MM.1S (cell line): ENCODE measurements around the gene SMAP1.
A peak's percentile ranks its signal among the peaks of the same experiment; 100 is the strongest.

Experiments used
- DNase-seq: peaks from one replicate; pipeline ENCODE4 v3.0.0-alpha.2; 2015
- H2AFZ ChIP-seq: fragments of 300-600 bp; sonication (generic); 2 replicates; pipeline ENCODE4 v1.6.0; 2016; ENCODE audit warnings: antibody characterized with exemption, low read length
- H3F3A ChIP-seq: fragments of 300-600 bp; sonication (generic); 2 replicates; pipeline ENCODE4 v1.6.1; 2016; ENCODE audit warnings: mild to moderate bottlenecking, antibody characterized with exemption, low read length, moderate library complexity, mixed read lengths; ENCODE audit not compliant: insufficient read depth
- H3K27ac ChIP-seq: fragments of 300-600 bp; sonication (generic); 2 replicates; pipeline ENCODE4 v1.5.1; 2016; ENCODE audit warnings: mild to moderate bottlenecking, low read length
- H3K27me3 ChIP-seq: fragments of 300-600 bp; sonication (generic); replicated peaks from 2 replicates; pipeline ENCODE4 v1.6.0; 2016; ENCODE audit warnings: low read length; ENCODE audit not compliant: insufficient read depth
- H3K36me3 ChIP-seq: fragments of 300-600 bp; sonication (generic); replicated peaks from 2 replicates; pipeline ENCODE4 v1.6.1; 2016; ENCODE audit warnings: mild to moderate bottlenecking, low read length, mixed read lengths; ENCODE audit not compliant: insufficient read depth
- H3K4me1 ChIP-seq: fragments of 300-600 bp; sonication (generic); 2 replicates; pipeline ENCODE4 v1.6.1; 2016; ENCODE audit warnings: low read length, mixed read lengths
- H3K4me2 ChIP-seq: fragments of 300-600 bp; sonication (generic); 2 replicates; pipeline ENCODE4 v1.6.0; 2016; ENCODE audit warnings: low read depth, low read length
- H3K4me3 ChIP-seq: fragments of 300-600 bp; sonication (generic); 2 replicates; pipeline ENCODE4 v1.5.1; 2016; ENCODE audit warnings: low read length, mixed read lengths
- H3K79me2 ChIP-seq: fragments of 300-600 bp; sonication (generic); 2 replicates; pipeline ENCODE4 v1.6.1; 2016; ENCODE audit warnings: mixed run types, low read length, mixed read lengths
- H3K9ac ChIP-seq: fragments of 300-600 bp; sonication (generic); 2 replicates; pipeline ENCODE4 v1.6.1; 2016; ENCODE audit warnings: low read length, mixed read lengths
- H3K9me2 ChIP-seq: fragments of 300-600 bp; sonication (generic); replicated peaks from 2 replicates; pipeline ENCODE4 v1.6.1; 2016; ENCODE audit warnings: mild to moderate bottlenecking, low read length, mixed read lengths; ENCODE audit not compliant: insufficient read depth
- H3K9me3 ChIP-seq: fragments of 300-600 bp; sonication (generic); replicated peaks from 2 replicates; pipeline ENCODE4 v1.6.1; 2016; ENCODE audit warnings: mild to moderate bottlenecking, low read length, mixed read lengths; ENCODE audit not compliant: insufficient read depth
- H4K20me1 ChIP-seq: fragments of 300-600 bp; sonication (generic); 2 replicates; pipeline ENCODE4 v1.6.1; 2016; ENCODE audit warnings: mild to moderate bottlenecking, low read length, moderate library complexity, mixed read lengths; ENCODE audit not compliant: insufficient read depth
- CTCF ChIP-seq: fragments of 300-600 bp; sonication (generic); IDR thresholded peaks from 2 replicates; pipeline ENCODE4 v1.5.1; 2016; ENCODE audit warnings: antibody characterized with exemption, low read length, mixed read lengths
- EZH2 ChIP-seq: fragments of 300-600 bp; sonication (generic); optimal IDR thresholded peaks from 2 replicates; pipeline ENCODE3; 2017; ENCODE audit warnings: low read depth, mild to moderate bottlenecking, antibody characterized with exemption, low read length, mixed read lengths
- EZH2phosphoT487 ChIP-seq: fragments of 300-600 bp; sonication (generic); IDR thresholded peaks from 2 replicates; pipeline ENCODE4 v1.6.1; 2018; ENCODE audit warnings: antibody characterized with exemption, low read length

Gene SMAP1

GRCh38 chr6:70725817-70726415, 58.2 kb downstream of the SMAP1 start:
- Histone ChIP-seq H3K27ac (no peak overlapping the region), H3K9ac (no peak overlapping the region), H4K20me1 (no peaks in the 10 kb centered on the region), H3K27me3 (no peaks in the 10 kb centered on the region), H2AFZ (no peak overlapping the region), H3K9me2 (no peaks in the 10 kb centered on the region), H3K4me1 (peaks cover 6% of the 10 kb centered on the region), H3K4me3 (no peak overlapping the region), H3K79me2 (peaks cover 15% of the 10 kb centered on the region), H3K4me2 (no peak overlapping the region), H3F3A (no peaks in the 10 kb centered on the region), H3K36me3 (no peaks in the 10 kb centered on the region), H3K9me3 (no peaks in the 10 kb centered on the region)
- DNase-seq: peak; percentile 17
- TF ChIP-seq EZH2phosphoT487: no peak
- no peak for TF ChIP-seq CTCF
- no peak for TF ChIP-seq EZH2

GRCh38 chr6:70734381-70734780, 66.7 kb downstream of the SMAP1 start:
- Histone ChIP-seq H4K20me1 (no peaks in the 10 kb centered on the region), H3K4me2 (no peak overlapping the region), H3K9ac (no peak overlapping the region)

GRCh38 chr6:70734979-70735378, 67.3 kb downstream of the SMAP1 start:
- no peak for DNase-seq
- Histone ChIP-seq H4K20me1 (no peaks in the 10 kb centered on the region), H3K79me2 (peaks cover 9% of the 10 kb centered on the region)

More at GRCh38 chr6:70734381-70734780, 66.7 kb downstream of the SMAP1 start:
- Histone ChIP-seq H3K27me3 (no peaks in the 10 kb centered on the region), H3K9me2 (no peaks in the 10 kb centered on the region), H3K79me2 (peaks cover 9% of the 10 kb centered on the region), H3K4me3 (no peak overlapping the region), H3K27ac (no peak overlapping the region), H3K4me1 (peaks cover 12% of the 10 kb centered on the region; the same call in 1 of the 2 replicates), H3K9me3 (no peaks in the 10 kb centered on the region), H2AFZ (no peak overlapping the region), H3K36me3 (no peaks in the 10 kb centered on the region), H3F3A (no peaks in the 10 kb centered on the region)
- no peak for DNase-seq
- TF ChIP-seq EZH2phosphoT487 (no peak), CTCF (no peak)

More at GRCh38 chr6:70734979-70735378, 67.3 kb downstream of the SMAP1 start:
- Histone ChIP-seq H3F3A (no peaks in the 10 kb centered on the region), H3K4me3 (no peak overlapping the region), H3K9me3 (no peaks in the 10 kb centered on the region), H3K36me3 (no peaks in the 10 kb centered on the region), H3K4me2 (no peak overlapping the region), H2AFZ (no peak overlapping the region), H3K9ac (no peak overlapping the region), H3K27me3 (no peaks in the 10 kb centered on the region), H3K27ac (no peak overlapping the region), H3K9me2 (no peaks in the 10 kb centered on the region), H3K4me1 (peaks cover 12% of the 10 kb centered on the region; the same call in 1 of the 2 replicates)
- TF ChIP-seq EZH2phosphoT487 (no peak), EZH2 (no peak), CTCF (no peak)
